ENCODE results near the gene AQP12B. TPM values are rescaled to one million over a fixed set of nuclear protein-coding genes. Genes with fewer than 3 reads are reported as not detected.
"Not testable (repeated sequence)": the region's sequence is repeated elsewhere in the genome, so short reads cannot be mapped to it uniquely, and the experiment has no call there.

The AQP12B gene, protein sequence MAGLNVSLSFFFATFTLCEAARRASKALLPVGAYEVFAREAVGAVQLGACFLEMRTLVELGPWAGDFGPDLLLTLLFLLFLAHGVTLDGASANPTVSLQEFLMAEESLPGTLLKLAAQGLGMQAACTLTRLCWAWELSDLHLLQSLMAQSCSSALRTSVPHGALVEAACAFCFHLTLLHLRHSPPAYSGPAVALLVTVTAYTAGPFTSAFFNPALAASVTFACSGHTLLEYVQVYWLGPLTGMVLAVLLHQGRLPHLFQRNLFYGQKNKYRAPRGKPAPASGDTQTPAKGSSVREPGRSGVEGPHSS
- not detected in 2 replicates for polyA plus RNA-seq (2012; rRNA removed)
- polyA plus RNA-seq (2012; cell fraction: cytosol; rRNA removed) = not detected in 2 replicates
- polyA plus RNA-seq (2012; cell fraction: nucleus; rRNA removed) = 0.02 TPM in 1 of 2 replicates, not detected in the other

DNA sequence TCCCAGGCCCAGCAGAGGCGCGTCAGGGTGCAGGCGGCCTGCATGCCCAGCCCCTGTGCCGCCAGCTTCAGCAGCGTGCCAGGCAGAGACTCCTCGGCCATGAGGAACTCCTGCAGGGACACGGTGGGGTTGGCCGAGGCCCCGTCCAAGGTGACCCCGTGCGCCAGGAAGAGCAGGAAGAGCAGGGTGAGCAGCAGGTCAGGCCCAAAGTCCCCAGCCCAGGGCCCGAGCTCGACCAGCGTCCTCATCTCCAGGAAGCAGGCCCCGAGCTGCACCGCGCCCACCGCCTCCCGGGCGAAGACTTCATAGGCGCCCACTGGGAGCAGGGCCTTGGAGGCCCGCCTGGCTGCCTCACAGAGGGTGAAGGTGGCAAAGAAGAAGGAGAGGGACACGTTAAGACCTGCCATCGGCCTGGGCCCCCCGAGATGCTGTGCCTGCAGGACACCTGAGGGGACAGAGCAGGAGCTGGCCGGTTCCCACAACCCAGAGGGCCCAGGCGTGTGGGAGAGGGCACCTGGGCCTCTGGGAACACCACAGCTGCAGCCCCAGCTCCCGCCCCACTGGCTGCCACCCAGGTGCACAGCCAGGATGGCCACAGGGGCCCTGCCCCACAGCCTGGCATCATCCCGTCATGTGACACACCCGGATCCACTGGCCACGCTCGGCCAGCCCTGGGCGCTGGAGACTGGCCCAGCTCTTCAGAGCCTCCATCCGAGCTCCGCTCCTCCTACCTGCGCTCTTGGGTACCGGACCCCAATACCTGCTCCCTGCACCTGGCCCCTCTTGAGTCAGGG, at the start of gene AQP12B:
AQP12B (minus strand) TSS at position 455 of the 794 bp plus-strand sequence; CDS start at position 407, 48 bp downstream.
- DNase-seq; H3K9ac ChIP-seq; H3K36me3 ChIP-seq (replicated peaks in 1 of 2; ENCODE audit: control insufficient read depth in 1 of 2, insufficient read depth in 2 of 2, low read length in 1 of 2); CTCF ChIA-PET; H3K79me2 ChIP-seq (ENCODE audit: insufficient read depth); H3K4me2 ChIP-seq; H3K9me2 ChIP-seq; H3K4me3 ChIP-seq (ENCODE audit: low read depth in 2 of 2, low read length in 1 of 2); H3K27me3 ChIP-seq (ENCODE audit: insufficient read depth); H2AFZ ChIP-seq (ENCODE audit: low read depth); H3K27ac ChIP-seq (ENCODE audit: low read depth in 2 of 2, low read length in 1 of 2); H3K4me1 ChIP-seq (ENCODE audit: control insufficient read depth in 1 of 2, insufficient read depth in 2 of 2, low read depth in 1 of 2, low read length in 1 of 2); POLR2A ChIA-PET; H4K20me1 ChIP-seq (ENCODE audit: insufficient read depth); H3K9me3 ChIP-seq; H3F3A ChIP-seq (replicated peaks; ENCODE audit: insufficient read depth): not testable (repeated sequence)
- WGBS (ENCODE audit: low lambda C conversion rate) = 67% methylated on average over 7 of the region's 37 CpGs

DNA sequence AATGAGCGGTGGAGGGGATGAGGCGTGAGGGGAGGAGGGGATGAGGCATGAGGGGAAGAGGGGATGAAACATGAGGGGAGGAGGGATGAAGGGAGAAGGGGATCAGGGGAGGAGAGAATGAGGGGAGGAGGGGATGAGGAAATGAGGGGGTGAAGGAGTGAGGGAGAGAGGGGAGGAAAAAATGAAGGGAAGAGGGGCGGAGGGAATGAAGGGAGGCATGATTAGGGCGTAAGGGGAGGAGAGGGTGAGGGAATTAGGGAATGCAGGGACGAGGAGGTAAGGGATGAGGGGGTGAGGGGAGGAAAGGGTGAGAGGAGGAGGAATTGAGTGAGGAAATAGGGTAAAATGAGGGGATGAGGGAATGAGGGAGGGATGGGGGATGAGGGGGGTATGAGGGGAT, 49.5 kb upstream of the AQP12B start:
- no peaks in the 10 kb centered on the region for H3K27me3 ChIP-seq (ENCODE audit: insufficient read depth)
- POLR2A ChIA-PET = no interaction called here
- no peak overlapping the region for H3K27ac ChIP-seq (ENCODE audit: low read depth in 2 of 2, low read length in 1 of 2)
- H3K9me2 ChIP-seq = no peaks in the 10 kb centered on the region
- no peaks in the 10 kb centered on the region for H3K36me3 ChIP-seq (replicated peaks in 1 of 2; ENCODE audit: control insufficient read depth in 1 of 2, insufficient read depth in 2 of 2, low read length in 1 of 2)
- H4K20me1 ChIP-seq (ENCODE audit: insufficient read depth) = no peaks in the 10 kb centered on the region
- no peak for DNase-seq
- CTCF ChIA-PET = interaction anchor here (1.0 kb wide), 1 partner anchor 218 kb away, joined by 3 read pairs; no protein-coding TSS in a partner anchor
- peaks cover 0 to 48% of the 10 kb centered on the region in 2 experiments; a peak in 1 of 4 replicates for H3K4me1 ChIP-seq (ENCODE audit: control insufficient read depth in 1 of 2, insufficient read depth in 2 of 2, low read depth in 1 of 2, low read length in 1 of 2)
- H3K4me3 ChIP-seq (ENCODE audit: low read depth in 2 of 2, low read length in 1 of 2) = no peak overlapping the region
- H3K9me3 ChIP-seq = no peaks in the 10 kb centered on the region
- H3K79me2 ChIP-seq (ENCODE audit: insufficient read depth) = no peaks in the 10 kb centered on the region
- no peak overlapping the region for H3K9ac ChIP-seq
- no peaks in the 10 kb centered on the region for H3F3A ChIP-seq (replicated peaks; ENCODE audit: insufficient read depth)
- 66% methylated on average over 5 of the region's 5 CpGs for WGBS (ENCODE audit: low lambda C conversion rate)
- no peak overlapping the region for H3K4me2 ChIP-seq
- H2AFZ ChIP-seq (ENCODE audit: low read depth) = no peak overlapping the region
- TF ChIP-seq ELF1 (IDR thresholded peaks at IDR 0.05) = no peak
- no peak for TF ChIP-seq GABPA (IDR thresholded peaks at IDR 0.05; ENCODE audit: low read depth)
- no peak for TF ChIP-seq NRF1 (IDR thresholded peaks at IDR 0.05; ENCODE audit: low read depth, low read length)
- TF ChIP-seq, protein P1, sequence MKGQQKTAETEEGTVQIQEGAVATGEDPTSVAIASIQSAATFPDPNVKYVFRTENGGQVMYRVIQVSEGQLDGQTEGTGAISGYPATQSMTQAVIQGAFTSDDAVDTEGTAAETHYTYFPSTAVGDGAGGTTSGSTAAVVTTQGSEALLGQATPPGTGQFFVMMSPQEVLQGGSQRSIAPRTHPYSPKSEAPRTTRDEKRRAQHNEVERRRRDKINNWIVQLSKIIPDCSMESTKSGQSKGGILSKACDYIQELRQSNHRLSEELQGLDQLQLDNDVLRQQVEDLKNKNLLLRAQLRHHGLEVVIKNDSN (IDR thresholded peaks at IDR 0.05; ENCODE audit: borderline replicate concordance, low read depth) = no peak
- TF ChIP-seq MEF2A (IDR thresholded peaks at IDR 0.05; ENCODE audit: borderline replicate concordance, low read depth) = no peak
- TF ChIP-seq FOXM1 (IDR thresholded peaks at IDR 0.05; ENCODE audit: low read depth) = no peak
- TF ChIP-seq, protein P2, sequence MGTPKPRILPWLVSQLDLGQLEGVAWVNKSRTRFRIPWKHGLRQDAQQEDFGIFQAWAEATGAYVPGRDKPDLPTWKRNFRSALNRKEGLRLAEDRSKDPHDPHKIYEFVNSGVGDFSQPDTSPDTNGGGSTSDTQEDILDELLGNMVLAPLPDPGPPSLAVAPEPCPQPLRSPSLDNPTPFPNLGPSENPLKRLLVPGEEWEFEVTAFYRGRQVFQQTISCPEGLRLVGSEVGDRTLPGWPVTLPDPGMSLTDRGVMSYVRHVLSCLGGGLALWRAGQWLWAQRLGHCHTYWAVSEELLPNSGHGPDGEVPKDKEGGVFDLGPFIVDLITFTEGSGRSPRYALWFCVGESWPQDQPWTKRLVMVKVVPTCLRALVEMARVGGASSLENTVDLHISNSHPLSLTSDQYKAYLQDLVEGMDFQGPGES (IDR thresholded peaks at IDR 0.05; ENCODE audit: low read depth, low read length) = no peak
- no peak for TF ChIP-seq YY1 (IDR thresholded peaks at IDR 0.05; ENCODE audit: low read depth)
- no peak for TF ChIP-seq MXI1 (IDR thresholded peaks at IDR 0.05; ENCODE audit: low read depth, low read length)
- TF ChIP-seq, protein P3, sequence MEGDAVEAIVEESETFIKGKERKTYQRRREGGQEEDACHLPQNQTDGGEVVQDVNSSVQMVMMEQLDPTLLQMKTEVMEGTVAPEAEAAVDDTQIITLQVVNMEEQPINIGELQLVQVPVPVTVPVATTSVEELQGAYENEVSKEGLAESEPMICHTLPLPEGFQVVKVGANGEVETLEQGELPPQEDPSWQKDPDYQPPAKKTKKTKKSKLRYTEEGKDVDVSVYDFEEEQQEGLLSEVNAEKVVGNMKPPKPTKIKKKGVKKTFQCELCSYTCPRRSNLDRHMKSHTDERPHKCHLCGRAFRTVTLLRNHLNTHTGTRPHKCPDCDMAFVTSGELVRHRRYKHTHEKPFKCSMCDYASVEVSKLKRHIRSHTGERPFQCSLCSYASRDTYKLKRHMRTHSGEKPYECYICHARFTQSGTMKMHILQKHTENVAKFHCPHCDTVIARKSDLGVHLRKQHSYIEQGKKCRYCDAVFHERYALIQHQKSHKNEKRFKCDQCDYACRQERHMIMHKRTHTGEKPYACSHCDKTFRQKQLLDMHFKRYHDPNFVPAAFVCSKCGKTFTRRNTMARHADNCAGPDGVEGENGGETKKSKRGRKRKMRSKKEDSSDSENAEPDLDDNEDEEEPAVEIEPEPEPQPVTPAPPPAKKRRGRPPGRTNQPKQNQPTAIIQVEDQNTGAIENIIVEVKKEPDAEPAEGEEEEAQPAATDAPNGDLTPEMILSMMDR (IDR thresholded peaks at IDR 0.05) = no peak
- TF ChIP-seq TAF1 (IDR thresholded peaks at IDR 0.05; ENCODE audit: borderline replicate concordance, low read depth, low read length) = no peak
- TF ChIP-seq RAD21 (IDR thresholded peaks at IDR 0.05; ENCODE audit: low read length) = no peak
- no peak for TF ChIP-seq NFIC (IDR thresholded peaks at IDR 0.05; ENCODE audit: borderline replicate concordance)
- no peak for TF ChIP-seq RXRA (IDR thresholded peaks at IDR 0.05; ENCODE audit: borderline replicate concordance, low read depth)
- TF ChIP-seq, protein P4, sequence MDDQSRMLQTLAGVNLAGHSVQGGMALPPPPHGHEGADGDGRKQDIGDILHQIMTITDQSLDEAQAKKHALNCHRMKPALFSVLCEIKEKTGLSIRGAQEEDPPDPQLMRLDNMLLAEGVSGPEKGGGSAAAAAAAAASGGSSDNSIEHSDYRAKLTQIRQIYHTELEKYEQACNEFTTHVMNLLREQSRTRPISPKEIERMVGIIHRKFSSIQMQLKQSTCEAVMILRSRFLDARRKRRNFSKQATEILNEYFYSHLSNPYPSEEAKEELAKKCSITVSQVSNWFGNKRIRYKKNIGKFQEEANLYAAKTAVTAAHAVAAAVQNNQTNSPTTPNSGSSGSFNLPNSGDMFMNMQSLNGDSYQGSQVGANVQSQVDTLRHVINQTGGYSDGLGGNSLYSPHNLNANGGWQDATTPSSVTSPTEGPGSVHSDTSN (IDR thresholded peaks at IDR 0.05) = no peak
- TF ChIP-seq RCOR1 (IDR thresholded peaks at IDR 0.05; ENCODE audit: low read length) = no peak

All from SK-N-SH (cell line).